Embryonic facial prominence (tissue), 1 donor: ENCODE data around the gene SIRT2.
"Not testable (repeated sequence)": the region's sequence is repeated elsewhere in the genome, so short reads cannot be mapped to it uniquely, and the experiment has no call there.

Experiments used
- DNase-seq: peaks from one replicate; pipeline ENCODE4 v3.0.0-alpha.2; 2016; ENCODE audit errors: extremely low spot score

The SIRT2 gene

GRCh38 chr19:38898788-38899446 lies 501 bp downstream of the SIRT2 start:
- DNase-seq: no peak

GRCh38 chr19:38894968-38895367 lies 4.5 kb downstream of the SIRT2 start:
- no peak for DNase-seq

DNA sequence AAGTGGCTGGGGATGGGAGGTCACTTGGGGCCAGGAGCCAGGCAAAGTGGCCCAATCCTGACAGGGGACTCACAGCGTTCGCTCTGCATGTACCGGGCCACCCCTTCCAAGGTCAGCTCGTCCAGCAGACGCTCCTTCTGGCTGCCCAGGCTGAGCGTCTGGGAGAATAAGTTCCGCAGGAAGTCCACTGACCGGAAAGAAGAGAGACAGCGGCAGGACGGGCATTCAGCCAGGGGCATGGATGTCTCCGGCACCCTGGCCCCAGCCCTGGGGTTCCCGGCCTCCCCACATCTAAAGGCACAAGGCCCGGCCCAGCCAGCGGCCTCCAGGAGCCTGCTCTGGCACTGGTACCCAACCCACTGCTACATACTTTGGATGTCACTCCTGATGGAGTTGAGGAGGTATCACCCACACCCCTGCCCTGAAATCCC lies 6.1 kb downstream of the SIRT2 start:
- DNase-seq: no peak

DNA sequence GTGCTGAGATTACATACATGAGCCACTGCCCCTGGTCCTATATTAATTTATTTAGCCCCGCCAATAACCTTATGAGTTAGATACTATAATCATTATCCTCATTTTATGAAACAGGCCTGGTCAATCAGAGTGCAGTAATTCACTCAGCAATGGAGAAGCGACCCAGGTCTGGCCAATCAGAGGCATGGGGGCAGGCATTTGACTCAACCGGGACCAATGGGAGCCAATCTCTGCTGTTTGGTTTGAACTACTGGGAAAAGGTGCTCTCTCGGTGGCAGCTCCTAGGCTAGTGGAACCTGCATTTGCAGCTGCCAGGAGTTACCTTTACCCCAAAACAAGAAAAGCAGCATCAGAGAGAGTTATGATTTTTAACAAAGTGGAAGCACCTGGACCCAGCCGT lies 6.6 kb downstream of the SIRT2 start:
- DNase-seq: no peak

- DNase-seq: no peak
These were observed 7.6 kb downstream of the SIRT2 start for GRCh38 chr19:38891771-38892170.

DNA sequence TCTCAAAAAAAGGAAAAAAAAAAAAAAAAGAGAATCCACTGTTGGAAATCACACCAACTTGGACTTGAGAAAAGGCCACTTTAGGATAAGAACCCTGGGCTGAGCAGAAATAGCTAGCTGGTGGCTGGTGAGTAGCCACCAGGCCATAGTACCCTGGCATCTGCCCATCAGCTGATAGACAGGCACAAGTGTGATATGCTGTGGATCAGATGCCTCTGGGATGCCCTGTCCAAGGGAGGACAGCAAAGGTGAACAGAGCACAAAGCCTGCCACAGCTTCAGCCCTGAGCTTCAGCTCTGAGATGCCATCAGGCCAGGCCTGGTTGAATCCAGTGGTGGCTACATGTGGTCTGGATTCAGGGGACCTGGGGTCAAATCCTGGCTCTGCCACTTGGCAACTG lies 8.7 kb downstream of the SIRT2 start:
- no peak for DNase-seq

GRCh38 chr19:38889803-38890202 lies 9.6 kb downstream of the SIRT2 start:
- no peak for DNase-seq

GRCh38 chr19:38888876-38889275 lies 10.5 kb downstream of the SIRT2 start:
- no peak for DNase-seq

DNA sequence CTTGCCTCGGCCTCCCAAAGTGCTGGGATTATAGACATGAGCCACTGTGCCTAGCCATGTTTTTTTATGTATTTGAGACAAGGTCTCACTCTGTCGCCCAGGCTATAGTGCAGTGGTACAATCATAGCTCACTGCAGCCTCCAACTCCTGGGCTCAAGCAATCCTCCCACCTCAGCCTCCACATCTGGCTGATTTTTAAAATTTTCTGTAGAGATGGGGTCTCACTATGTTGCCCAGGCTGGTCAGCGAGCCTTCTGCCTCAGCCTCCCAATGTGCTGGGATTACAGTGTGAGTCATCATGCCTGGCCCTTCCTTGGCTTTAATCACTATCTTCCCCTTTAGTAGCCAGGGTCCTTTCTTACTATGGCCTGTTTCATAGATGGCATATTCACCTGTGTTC lies 14.7 kb downstream of the SIRT2 start:
- not testable (repeated sequence) for DNase-seq

DNA sequence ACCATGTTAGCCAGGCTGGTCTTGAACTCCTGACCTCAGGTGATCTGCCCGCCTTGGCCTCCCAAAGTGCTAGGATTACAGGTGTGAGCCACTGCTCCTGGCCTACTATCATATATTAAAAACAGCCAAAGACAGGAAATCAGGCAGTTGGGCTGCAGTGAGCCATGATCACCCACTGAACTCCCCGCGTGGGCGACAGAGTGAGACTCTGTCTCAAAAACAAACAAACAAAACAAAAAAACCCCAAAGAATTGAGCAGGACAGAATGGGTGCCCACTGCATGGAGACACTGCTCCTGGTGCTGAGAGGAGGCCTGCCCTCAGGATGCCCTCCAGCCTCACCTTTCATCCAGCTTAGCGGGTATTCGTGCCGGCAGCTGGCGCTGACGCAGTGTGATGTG lies 16.1 kb downstream of the SIRT2 start:
- DNase-seq: no peak

DNA sequence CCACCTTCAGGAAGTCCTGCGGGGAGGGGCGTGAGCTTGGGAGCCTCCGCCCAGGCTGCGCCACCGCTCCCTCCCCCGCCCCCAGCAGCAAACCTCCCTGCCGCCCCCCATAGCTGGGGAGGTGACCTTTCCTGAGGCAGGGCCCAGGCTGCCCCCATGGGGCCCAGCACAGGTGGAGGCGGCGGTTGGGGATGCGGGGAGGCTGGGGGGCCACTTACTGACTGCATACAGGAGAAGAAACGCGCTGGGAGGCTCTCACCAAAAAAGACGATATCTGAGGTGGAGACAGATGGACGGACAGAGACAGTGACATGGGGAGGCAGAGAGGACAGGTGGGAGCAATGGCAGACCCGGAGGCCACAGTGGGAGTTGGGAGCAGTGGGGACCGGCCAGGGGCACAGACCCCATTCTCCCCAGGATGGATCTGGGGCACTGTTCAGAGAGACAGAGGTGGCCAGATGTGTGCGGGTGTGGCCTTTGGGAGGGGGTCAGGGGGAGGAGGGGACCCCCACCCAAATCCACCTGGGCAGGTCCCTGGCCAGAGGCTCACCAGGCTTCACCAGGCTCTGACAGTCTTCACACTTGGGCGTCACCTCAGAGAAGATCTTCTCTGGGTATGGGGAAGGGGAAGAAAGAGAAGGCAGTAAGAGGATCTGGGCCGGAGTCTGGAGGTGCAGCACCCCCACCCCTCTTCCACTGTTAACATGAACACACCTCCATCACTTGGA lies 18.4 kb downstream of the SIRT2 start:
- DNase-seq: no peak

DNA sequence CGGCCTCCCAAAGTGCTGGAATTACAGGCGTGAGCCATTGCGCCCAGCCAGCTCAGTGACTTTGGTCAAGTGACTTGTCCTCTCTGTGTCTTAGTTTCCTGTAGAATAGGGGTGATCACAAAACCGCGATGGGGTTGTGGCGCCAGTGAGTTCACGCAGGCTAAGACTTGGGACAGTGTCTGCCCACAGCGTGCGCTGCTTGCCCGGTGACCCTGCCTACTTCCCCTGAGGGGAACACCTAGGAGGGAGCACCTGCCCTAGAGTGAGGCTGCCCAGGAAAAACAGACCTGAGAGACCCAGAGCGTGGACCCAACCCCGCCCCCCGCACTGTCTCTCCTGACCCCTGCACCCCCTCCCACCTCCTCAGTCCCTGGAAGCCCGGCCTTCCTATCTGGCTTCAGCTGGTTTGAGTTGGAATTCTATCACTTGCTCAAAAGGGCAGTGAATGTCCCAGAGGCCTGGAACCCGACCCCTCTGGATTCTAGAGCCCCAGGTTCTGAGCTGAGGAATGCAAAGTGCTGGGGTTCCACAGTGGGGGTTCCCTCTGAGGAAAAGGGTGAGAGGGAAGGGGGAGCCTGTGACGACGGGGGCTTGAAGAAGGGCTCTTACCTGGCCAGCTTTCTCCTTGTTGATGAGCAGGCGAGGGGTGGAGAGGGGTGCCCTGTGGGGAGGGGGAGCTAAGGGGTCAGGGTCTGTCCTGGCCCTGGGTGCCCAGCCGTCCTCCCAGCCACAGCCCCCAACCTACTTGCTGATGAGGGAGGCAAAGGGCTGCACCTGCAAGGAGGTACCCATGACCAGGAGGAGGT lies 19.1 kb downstream of the SIRT2 start:
- DNase-seq: no peak

- DNase-seq: no peak
These were observed 20.0 kb downstream of the SIRT2 start for GRCh38 chr19:38879400-38879751.

DNA sequence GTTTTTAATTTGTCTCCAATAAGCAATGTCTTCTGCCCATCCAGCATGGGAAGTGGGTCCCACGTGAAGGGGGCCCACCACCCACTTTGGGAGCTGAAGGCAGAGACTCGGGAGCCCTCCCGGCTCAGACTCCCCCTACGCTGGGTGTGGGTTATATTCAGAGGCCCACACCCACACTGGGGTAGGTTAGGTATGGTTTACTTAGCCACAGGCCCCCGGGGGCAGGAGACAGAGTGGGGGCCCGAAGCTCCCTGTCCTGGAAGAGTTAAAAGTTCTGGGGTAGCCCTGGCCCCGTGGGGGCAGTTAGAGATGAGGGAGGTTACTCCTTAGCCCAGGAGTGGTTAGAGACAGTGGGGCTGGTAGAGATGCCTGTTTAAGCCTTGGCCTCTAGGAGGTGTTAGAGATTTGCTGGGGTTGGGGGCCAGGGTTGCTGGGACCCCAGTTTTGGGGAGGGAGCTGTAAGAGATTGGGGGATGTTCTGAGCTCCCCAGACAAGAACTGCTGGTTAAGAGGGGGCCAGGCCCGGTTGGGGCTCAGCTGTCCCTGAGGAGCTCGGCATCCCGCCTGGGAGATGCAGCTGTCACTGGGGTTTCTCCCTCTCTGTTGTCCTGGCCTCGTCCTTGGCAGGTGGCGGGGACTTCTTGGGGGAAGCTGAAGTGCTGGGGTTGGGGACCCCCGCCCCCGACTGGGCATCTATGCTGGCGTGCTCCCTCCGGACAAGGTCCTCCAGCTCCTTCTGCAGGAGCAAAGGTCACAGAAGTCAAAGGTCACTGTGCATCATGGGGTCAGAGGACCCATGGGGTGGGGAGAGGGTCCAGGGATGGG lies 20.6 kb downstream of the SIRT2 start:
- DNase-seq: no peak

GRCh38 chr19:38877781-38878574 lies 21.4 kb downstream of the SIRT2 start, which contains the start of gene RINL:
Gene RINL (minus strand): TSS chr19:38878275. CDS start chr19:38876742, 1,533 bp downstream.
- no peak for DNase-seq

DNA sequence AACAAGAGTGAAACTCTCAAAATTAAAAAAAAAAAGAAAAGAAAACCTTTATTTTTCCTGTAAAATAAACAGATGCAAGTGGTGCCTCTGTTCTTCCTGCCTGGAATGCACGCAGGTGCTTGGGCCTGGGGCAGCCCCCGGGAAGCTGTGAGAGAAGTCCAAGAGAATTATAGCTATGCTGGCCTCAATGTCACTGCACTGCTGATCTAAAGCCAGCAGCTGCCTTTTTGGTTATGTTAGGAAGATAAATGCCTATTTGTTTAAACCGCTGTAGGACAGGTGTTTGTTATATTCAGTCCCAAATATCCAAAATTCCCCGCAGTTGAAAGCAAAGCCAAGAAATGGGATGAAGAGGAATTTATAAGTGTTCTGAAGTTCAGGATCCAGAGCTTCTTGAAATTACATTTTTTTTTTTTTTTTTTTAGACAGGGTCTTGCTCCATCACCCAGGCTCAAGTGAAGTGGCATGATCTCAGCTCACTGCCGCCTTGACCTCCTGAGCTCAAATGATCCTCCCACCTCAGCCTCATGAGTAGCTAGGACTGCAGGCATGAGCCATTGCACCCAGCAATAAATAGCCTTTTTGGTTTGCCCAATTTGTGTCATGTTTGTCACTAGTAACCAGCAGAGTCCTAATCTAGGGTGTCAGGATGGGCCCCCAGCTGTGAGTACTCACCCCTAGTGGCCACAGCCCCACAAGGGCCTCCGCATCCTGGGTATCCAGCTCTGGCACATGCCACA lies 23.6 kb downstream of the SIRT2 start:
- no peak for DNase-seq

- not testable (repeated sequence) for DNase-seq
These were observed 26.0 kb downstream of the SIRT2 start for GRCh38 chr19:38873400-38873799.

- DNase-seq: no peak
These were observed 28.8 kb downstream of the SIRT2 start for GRCh38 chr19:38870612-38871011.

DNA sequence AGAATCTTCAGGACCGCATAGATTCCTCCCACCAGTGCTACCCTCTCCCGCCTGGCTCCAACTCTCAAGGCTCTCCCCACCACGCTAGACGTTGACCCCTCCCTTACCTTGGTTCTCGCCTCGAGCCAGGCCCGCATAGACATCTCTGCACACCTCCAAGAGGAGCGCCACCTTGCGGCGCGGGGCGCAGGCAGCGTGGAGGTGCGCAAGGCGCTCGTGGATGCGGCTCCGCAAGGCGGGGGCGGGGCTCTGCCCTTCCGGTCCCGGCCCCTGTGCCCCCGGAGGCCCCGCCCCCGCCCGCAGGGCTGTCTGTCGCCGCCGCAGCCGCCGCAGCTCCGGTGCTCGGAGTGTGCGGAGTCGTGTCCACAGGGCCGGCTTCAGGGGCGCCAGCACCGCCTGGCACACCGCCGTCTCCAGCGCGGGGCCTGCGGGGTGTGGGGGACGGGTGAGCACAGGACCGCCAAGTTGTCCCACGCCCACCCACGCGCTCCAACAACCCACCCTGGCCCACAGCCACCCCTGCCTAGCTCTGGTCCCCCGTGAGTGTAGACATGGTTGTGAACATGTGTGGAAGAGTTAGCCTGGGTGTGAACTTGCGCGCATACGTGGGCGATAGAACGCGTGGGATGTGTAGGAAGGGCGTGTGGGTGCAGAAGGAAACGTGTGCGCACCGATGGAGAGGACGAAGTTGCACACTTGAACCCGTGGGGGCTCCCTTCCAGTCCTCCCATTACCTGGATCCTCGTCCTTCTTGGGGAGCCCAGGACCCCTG lies 29.4 kb downstream of the SIRT2 start:
- no peak for DNase-seq
